Lung (tissue), 12 donors: ENCODE measurements around the gene LTBP3. TPM values are rescaled to one million over a fixed set of nuclear protein-coding genes. Genes with fewer than 3 reads are reported as not detected.
"Not testable (repeated sequence)": the region's sequence is repeated elsewhere in the genome, so short reads cannot be mapped to it uniquely, and the experiment has no call there.

Experiments used
- ATAC-seq: fragments of 200-7000 bp; cut with Tn5 transposase; one replicate; pipeline ENCODE4 v1.9.1; 2020; ENCODE audit warnings: moderate number of reproducible peaks; ENCODE audit not compliant: insufficient read depth, low FRiP score
- DNase-seq, 3 donors: peaks; one replicate each; pipeline ENCODE4 v3.0.0-alpha.2; 2013 to 2017
- H3K27ac ChIP-seq, 2 donors: one replicate each; pipeline ENCODE4 v1.5.1; 2013; ENCODE audit warnings: mild to moderate bottlenecking in 2 of 2, moderate library complexity in 2 of 2, control low read depth in 1 of 2, inconsistent platforms in 1 of 2, low read depth in 1 of 2, low read length in 1 of 2
- H3K27me3 ChIP-seq, 3 donors: one replicate each; pipeline ENCODE4 v1.5.1; 2013; ENCODE audit warnings: low read length in 2 of 3; ENCODE audit not compliant: control insufficient read depth in 3 of 3, insufficient read depth in 3 of 3
- H3K36me3 ChIP-seq, 4 donors: one replicate each; pipeline ENCODE4 v1.5.1; 2013; ENCODE audit warnings: low read length in 4 of 4, mild to moderate bottlenecking in 1 of 4, moderate library complexity in 1 of 4; ENCODE audit not compliant: control insufficient read depth in 4 of 4, insufficient read depth in 4 of 4
- H3K4me1 ChIP-seq, 5 donors: one replicate each; pipeline ENCODE4 v1.5.1; 2013; ENCODE audit warnings: low read length in 5 of 5, mild to moderate bottlenecking in 2 of 5, moderate library complexity in 1 of 5; ENCODE audit not compliant: control insufficient read depth in 5 of 5, insufficient read depth in 5 of 5
- H3K4me3 ChIP-seq: one replicate; pipeline ENCODE4 v1.5.1; 2013; ENCODE audit warnings: mild to moderate bottlenecking, control low read depth, moderate library complexity
- H3K9ac ChIP-seq, 2 donors: one replicate each; pipeline ENCODE4 v1.5.1; 2013; ENCODE audit warnings: low read length in 2 of 2, control low read depth in 1 of 2; ENCODE audit not compliant: insufficient read depth in 1 of 2
- H3K9me3 ChIP-seq, 4 donors: one replicate each; pipeline ENCODE4 v1.5.1; 2013; ENCODE audit warnings: low read length in 3 of 4, mild to moderate bottlenecking in 1 of 4, moderate library complexity in 1 of 4; ENCODE audit not compliant: control insufficient read depth in 4 of 4, insufficient read depth in 3 of 4
- CTCF ChIP-seq: IDR thresholded peaks from 2 replicates; pipeline ENCODE4 v1.5.1; 2012; ENCODE audit warnings: mild to moderate bottlenecking; ENCODE audit errors: control extremely low read depth, extremely low read depth
- WGBS, 2 donors: extraction: QIAGEN DNeasy Blood & Tissue Kit; methylation state at CpG; one replicate each; pipeline ENCODE4 v1.1.7; 2013; 5-methylcytosine and 5-hydroxymethylcytosine counted together
- polyA plus RNA-seq, 2 donors: library from polyadenylated mRNA; stranded (reverse); fragments of 200-250 nt; gene quantifications; one replicate each; pipeline ENCODE4 v1.2.1, GENCODE V29; 2013
- total RNA-seq, 2 donors: library from RNA; depleted of rRNA in 1 of 2; stranded (reverse); fragments of >200 nt in 1 of 2; gene quantifications; one replicate each; pipeline ENCODE4 v1.2.1, GENCODE V29; 2014 to 2021
- donor health status: control.
- donor health status: control.
- donor health status: Bipolar disorder and iron deficiency.
- donor health status: healthy.
- donor health status: DM: yes; HTN: yes; CAD: no.

Gene LTBP3
- total and polyA plus RNA-seq, 4 donors: 39.1 to 111 (median 73.4) TPM

- TF ChIP-seq CTCF: no peak
- peaks cover 0 to 9% (median 4%) of the 10 kb centered on the region in 4 donors for H3K36me3 ChIP-seq
- no peaks in the 10 kb centered on the region for H3K27me3 ChIP-seq
- H3K9me3 ChIP-seq: no peaks in the 10 kb centered on the region
- WGBS, 2 donors: 0% methylated on average over 89 of the region's 89 CpGs
- DNase-seq: peak; percentile 98 to 99 (median 99)
- H3K9ac ChIP-seq: peak within 1 kb of the TSS; percentile 34 to 88
- H3K4me3 ChIP-seq: peak within 1 kb of the TSS; percentile 70
- peaks cover 5 to 46% (median 24%) of the 10 kb centered on the region in 5 donors for H3K4me1 ChIP-seq
- ATAC-seq: peak; percentile 82
- peak within 1 kb of the TSS; percentile 88 to 95 for H3K27ac ChIP-seq
Measured at GRCh38 chr11:65569973-65570918, 12.1 kb upstream of the LTBP3 start, which contains the start of gene ZNRD2. Gene ZNRD2 (plus strand): TSS chr11:65570477. CDS start chr11:65570492, 15 bp downstream.

- Histone ChIP-seq H3K4me3 (peak overlapping the region; percentile 70), H3K27me3 (no peaks in the 10 kb centered on the region), H3K4me1 (peaks cover 5 to 39% (median 26%) of the 10 kb centered on the region in 5 donors), H3K9me3 (no peaks in the 10 kb centered on the region), H3K27ac (peak overlapping the region; percentile 88 to 95), H3K36me3 (peaks cover 0 to 7% (median 2%) of the 10 kb centered on the region in 4 donors), H3K9ac (peak overlapping the region; percentile 17 to 88)
- WGBS, 2 donors: 6 to 7% methylated on average over 28 of the region's 28 CpGs
- TF ChIP-seq CTCF: no peak
- DNase-seq (no peak), ATAC-seq (peak; percentile 9)
Measured at GRCh38 chr11:65569164-65569972, 11.2 kb upstream of the LTBP3 start.

- 65 to 86% methylated on average over 7 of the region's 7 CpGs for WGBS, 2 donors
- Histone ChIP-seq H3K9ac (no peak overlapping the region), H3K9me3 (no peaks in the 10 kb centered on the region), H3K4me3 (no peak overlapping the region), H3K4me1 (peaks cover 0 to 27% (median 16%) of the 10 kb centered on the region in 5 donors), H3K36me3 (peaks cover 0 to 7% (median 2%) of the 10 kb centered on the region in 4 donors), H3K27me3 (no peaks in the 10 kb centered on the region), H3K27ac (peak overlapping the region in 1 of 2 donors; percentile 69)
- DNase-seq: no peak
- ATAC-seq: no peak
- no peak for TF ChIP-seq CTCF
Measured at GRCh38 chr11:65565624-65566453, 7.7 kb upstream of the LTBP3 start.

GRCh38 chr11:65564879-65565559 is 6.9 kb upstream of the LTBP3 start:
- H3K27ac ChIP-seq: peak overlapping the region in 1 of 2 donors; percentile 51
- H3K4me3 ChIP-seq, ATAC-seq, H3K9ac ChIP-seq, H3K27me3 ChIP-seq, H3K9me3 ChIP-seq, DNase-seq, H3K36me3 ChIP-seq: not testable (repeated sequence)
- H3K4me1 ChIP-seq: peaks cover 0 to 33% (median 22%) of the 10 kb centered on the region in 5 donors
- 74 to 80% methylated on average over 12 of the region's 12 CpGs for WGBS, 2 donors
